Peyer's patch (tissue), 4 donors: ENCODE data around the gene PCAT6. TPM values are rescaled to one million over a fixed set of nuclear protein-coding genes. Genes with fewer than 3 reads are reported as not detected.
A peak's percentile ranks its signal among the peaks of the same experiment; 100 is the strongest.

Experiments used
- DNase-seq, 3 donors: peaks; one replicate each; pipeline ENCODE4 v3.0.0-alpha.2; 2017 to 2019
- H3K27ac ChIP-seq, 4 donors: fragments of 200-600 bp; sonication (generic); one replicate each; pipeline ENCODE4 v1.5.1; 2016 to 2019
- H3K27me3 ChIP-seq, 2 donors: fragments of 200-600 bp; sonication (generic); one replicate each; pipeline ENCODE4 v1.5.1; 2019
- H3K36me3 ChIP-seq, 3 donors: fragments of 200-600 bp; sonication (generic); one replicate each; pipeline ENCODE4 v1.5.1; 2016 to 2019
- H3K4me1 ChIP-seq, 4 donors: fragments of 200-600 bp; sonication (generic); one replicate each; pipeline ENCODE4 v1.5.1; 2016 to 2019
- H3K4me3 ChIP-seq, 4 donors: fragments of 200-600 bp; sonication (generic); 1 replicate in 3 of 4; 2 replicates in 1 of 4; pipeline ENCODE4 v1.5.1; 2016 to 2019; ENCODE audit warnings: mild to moderate bottlenecking in 1 of 4
- H3K9me3 ChIP-seq, 4 donors: fragments of 200-600 bp; sonication (generic); one replicate each; pipeline ENCODE4 v1.5.1; 2016 to 2019; ENCODE audit warnings: mild to moderate bottlenecking in 1 of 4
- CTCF ChIP-seq, 6 experiments: fragments of 450-650 bp in 4 of 6; fragments of 200-600 bp in 2 of 6; sonication (generic) in 1 of 6; IDR thresholded peaks; one replicate each; pipeline ENCODE4 v1.5.1; 2017 to 2019; ENCODE audit warnings: antibody characterized with exemption in 6 of 6, mild to moderate bottlenecking in 3 of 6, moderate library complexity in 1 of 6
- POLR2A ChIP-seq, 2 donors: fragments of 450-650 bp; IDR thresholded peaks; one replicate each; pipeline ENCODE4 v1.5.1; 2017; ENCODE audit warnings: antibody characterized with exemption in 2 of 2, mild to moderate bottlenecking in 2 of 2, moderate library complexity in 2 of 2
- small RNA-seq, 2 donors: library from RNA; depleted of rRNA; stranded (forward); fragments of <200 nt; gene quantifications; one replicate each; pipeline ENCODE3, GENCODE V24; 2016
- total RNA-seq, 4 donors: library from RNA; depleted of rRNA; stranded (reverse); fragments of >200 nt; gene quantifications; one replicate each; pipeline ENCODE4 v1.1.0, GENCODE V29; 2016

The PCAT6 gene
- total RNA-seq, 4 donors from 2014 or later, result not detected

- Histone ChIP-seq H3K27me3 (no peaks in the 10 kb centered on the region), H3K9me3 (no peaks in the 10 kb centered on the region), H3K36me3 (no peaks in the 10 kb centered on the region), H3K27ac (peak overlapping the region in 3 of 4 donors; percentile 14 to 72 (median 56)), H3K4me1 (peaks cover 0 to 44% (median 3%) of the 10 kb centered on the region in 4 donors), H3K4me3 (no peak overlapping the region)
- no peak for DNase-seq
- TF ChIP-seq CTCF (IDR thresholded peaks at IDR 0.05), result no peak
- TF ChIP-seq POLR2A (IDR thresholded peaks at IDR 0.05), result no peak
These were observed 48.1 kb downstream of the PCAT6 start for GRCh38 chr1:202858789-202859414.

GRCh38 chr1:202860744-202861419, 50.1 kb downstream of the PCAT6 start:
- peak; percentile 73 to 78 for TF ChIP-seq POLR2A (IDR thresholded peaks at IDR 0.05)
- no peak for TF ChIP-seq CTCF (IDR thresholded peaks at IDR 0.05)
- no peaks in the 10 kb centered on the region for H3K9me3 ChIP-seq
- H3K27ac ChIP-seq, result peak overlapping the region; percentile 62 to 91 (median 78)
- no peaks in the 10 kb centered on the region for H3K27me3 ChIP-seq
- H3K4me3 ChIP-seq, result peak overlapping the region; percentile 61 to 80 (median 72)
- H3K4me1 ChIP-seq, result peaks cover 0 to 44% (median 3%) of the 10 kb centered on the region in 4 donors
- DNase-seq, result peak; percentile 28 to 90 (median 88)
- H3K36me3 ChIP-seq, result no peaks in the 10 kb centered on the region

Small RNA genes lying within 50 kb of the gene (small RNA-seq; reads per million reads assigned to genes)
- gene AC098934.3, result 0 reads per million in 2 donors

Other genes starting within 250 kb of the PCAT6 start
- under 1 TPM in 1 of 4 donors, not detected in 3; 0.28 TPM for gene SYT2, start 100.5 kb upstream of the PCAT6 start, total RNA-seq
- 10 to 100 TPM; 43.8 to 66.8 (median 51.9) TPM for gene KDM5B, start 2.5 kb upstream of the PCAT6 start, total RNA-seq
- gene RABIF, start 78.2 kb downstream of the PCAT6 start, total RNA-seq, result 10 to 100 TPM in 1 of 4 donors, 1 to 10 TPM in 3; 5.8 to 13.0 (median 8.0) TPM
- gene KLHL12, start 116.3 kb downstream of the PCAT6 start, total RNA-seq, result 10 to 100 TPM; 15.9 to 22.9 (median 18.4) TPM
- 10 to 100 TPM; 33.8 to 80.8 (median 66.9) TPM for gene ADIPOR1, start 147.4 kb downstream of the PCAT6 start, total RNA-seq
- 10 to 100 TPM; 11.6 to 20.8 (median 18.1) TPM for gene CYB5R1, start 156.3 kb downstream of the PCAT6 start, total RNA-seq
- gene TMEM183A, start 196.4 kb downstream of the PCAT6 start, total RNA-seq, result 10 to 100 TPM; 65.4 to 91.6 (median 80.4) TPM
- 1 to 10 TPM in 2 of 4 donors, under 1 TPM in 1, not detected in 1; 0.54 to 1.8 (median 1.7) TPM for gene PPFIA4, start 215.5 kb downstream of the PCAT6 start, total RNA-seq